NB4 (cell line): ENCODE results near the gene CLDN7.

ENCODE experiments used
- DNase-seq: peaks from one replicate; pipeline ENCODE4 v3.0.0; 2010; ENCODE audit warnings: low read depth
- H3K4me3 ChIP-seq: one replicate; pipeline ENCODE4 v1.5.1; 2011; ENCODE audit warnings: mild to moderate bottlenecking, low read depth, low read length, moderate library complexity
- MYC ChIP-seq: IDR thresholded peaks from 2 replicates; pipeline ENCODE4 v1.6.1; 2011; ENCODE audit warnings: low read depth, low read length
- POLR2A ChIP-seq: IDR thresholded peaks from 2 replicates; pipeline ENCODE4 v1.6.1; 2011; ENCODE audit warnings: mild to moderate bottlenecking; ENCODE audit not compliant: insufficient read length; ENCODE audit errors: extremely low read depth
- TF ChIP-seq, protein P1 (sequence below): IDR thresholded peaks from one replicate; pipeline ENCODE4 v1.5.1; 2012; ENCODE audit warnings: low read depth, low read length
- TF ChIP-seq, protein P2 (sequence below): IDR thresholded peaks from 2 replicates; pipeline ENCODE4 v1.6.1; 2011; ENCODE audit warnings: low read depth, low read length

CLDN7 gene

DNA sequence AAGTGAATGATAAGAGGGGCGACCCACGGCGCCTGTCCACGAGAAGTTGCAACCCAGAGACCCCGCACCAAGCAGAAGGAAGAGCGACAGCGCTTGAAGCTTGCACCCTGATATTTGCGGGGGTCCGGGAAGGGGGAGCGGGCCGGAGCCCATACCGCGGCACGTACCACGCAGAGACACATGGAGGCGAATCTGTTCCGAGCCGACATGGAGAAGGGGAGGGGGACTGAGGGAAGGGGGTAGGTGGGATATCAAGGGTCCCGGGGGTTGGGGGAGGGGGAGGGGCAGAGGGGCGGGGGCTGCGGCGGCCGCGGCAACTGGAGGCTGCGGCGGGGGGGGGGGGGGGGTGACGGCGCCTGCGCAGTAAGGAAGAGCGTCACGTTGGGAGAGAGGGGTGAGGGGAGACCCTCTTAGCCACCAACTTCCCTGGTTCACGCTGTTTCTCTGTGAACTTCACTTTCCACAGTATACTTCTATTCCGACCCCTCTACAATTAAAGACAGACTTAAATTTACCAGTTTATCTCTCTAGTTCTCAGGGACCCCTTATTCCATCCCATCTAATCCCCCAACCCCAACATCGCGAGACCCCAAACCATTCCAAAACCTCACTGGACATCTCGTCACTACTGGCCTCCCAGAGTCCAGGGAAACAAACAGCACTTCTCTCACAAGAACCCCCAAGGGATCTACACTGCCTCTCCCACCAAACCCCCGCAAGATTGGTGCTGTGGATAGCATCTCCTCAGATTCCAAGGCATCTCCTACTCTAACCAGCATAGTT lies 50.6 kb downstream of the CLDN7 start:
- TF ChIP-seq, protein P1, sequence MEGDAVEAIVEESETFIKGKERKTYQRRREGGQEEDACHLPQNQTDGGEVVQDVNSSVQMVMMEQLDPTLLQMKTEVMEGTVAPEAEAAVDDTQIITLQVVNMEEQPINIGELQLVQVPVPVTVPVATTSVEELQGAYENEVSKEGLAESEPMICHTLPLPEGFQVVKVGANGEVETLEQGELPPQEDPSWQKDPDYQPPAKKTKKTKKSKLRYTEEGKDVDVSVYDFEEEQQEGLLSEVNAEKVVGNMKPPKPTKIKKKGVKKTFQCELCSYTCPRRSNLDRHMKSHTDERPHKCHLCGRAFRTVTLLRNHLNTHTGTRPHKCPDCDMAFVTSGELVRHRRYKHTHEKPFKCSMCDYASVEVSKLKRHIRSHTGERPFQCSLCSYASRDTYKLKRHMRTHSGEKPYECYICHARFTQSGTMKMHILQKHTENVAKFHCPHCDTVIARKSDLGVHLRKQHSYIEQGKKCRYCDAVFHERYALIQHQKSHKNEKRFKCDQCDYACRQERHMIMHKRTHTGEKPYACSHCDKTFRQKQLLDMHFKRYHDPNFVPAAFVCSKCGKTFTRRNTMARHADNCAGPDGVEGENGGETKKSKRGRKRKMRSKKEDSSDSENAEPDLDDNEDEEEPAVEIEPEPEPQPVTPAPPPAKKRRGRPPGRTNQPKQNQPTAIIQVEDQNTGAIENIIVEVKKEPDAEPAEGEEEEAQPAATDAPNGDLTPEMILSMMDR: no peak
- TF ChIP-seq MYC (no peak), POLR2A (no peak)
- TF ChIP-seq, protein P2, sequence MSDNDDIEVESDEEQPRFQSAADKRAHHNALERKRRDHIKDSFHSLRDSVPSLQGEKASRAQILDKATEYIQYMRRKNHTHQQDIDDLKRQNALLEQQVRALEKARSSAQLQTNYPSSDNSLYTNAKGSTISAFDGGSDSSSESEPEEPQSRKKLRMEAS: no peak
- H3K4me3 ChIP-seq: no peak overlapping the region
- no peak for DNase-seq
